GM03348 (cell line): ENCODE data around the gene VPS26C.

ENCODE experiments used
- DNase-seq: peaks from one replicate; pipeline ENCODE4 v3.0.0; 2012; ENCODE audit warnings: low spot score

The VPS26C gene

DNA sequence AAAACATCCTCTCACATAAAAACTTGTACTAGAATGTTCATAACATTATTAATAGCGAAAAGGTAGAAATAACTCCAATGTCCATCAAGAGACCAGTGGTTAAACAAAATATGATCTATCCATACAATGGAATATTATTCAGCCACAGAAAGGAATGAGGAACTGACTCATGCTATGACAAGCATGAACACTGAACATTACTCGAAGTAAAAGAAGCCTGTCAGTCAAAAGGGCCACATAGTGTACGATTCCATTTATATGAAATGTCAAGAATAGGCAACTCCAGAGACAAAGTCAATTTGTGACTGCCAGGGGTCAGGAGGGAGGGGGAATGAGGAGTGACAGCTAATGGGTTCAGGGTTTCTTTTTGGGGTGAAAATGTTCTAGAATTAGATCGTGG is 2.3 kb downstream of the VPS26C start:
- no peak for DNase-seq

DNA sequence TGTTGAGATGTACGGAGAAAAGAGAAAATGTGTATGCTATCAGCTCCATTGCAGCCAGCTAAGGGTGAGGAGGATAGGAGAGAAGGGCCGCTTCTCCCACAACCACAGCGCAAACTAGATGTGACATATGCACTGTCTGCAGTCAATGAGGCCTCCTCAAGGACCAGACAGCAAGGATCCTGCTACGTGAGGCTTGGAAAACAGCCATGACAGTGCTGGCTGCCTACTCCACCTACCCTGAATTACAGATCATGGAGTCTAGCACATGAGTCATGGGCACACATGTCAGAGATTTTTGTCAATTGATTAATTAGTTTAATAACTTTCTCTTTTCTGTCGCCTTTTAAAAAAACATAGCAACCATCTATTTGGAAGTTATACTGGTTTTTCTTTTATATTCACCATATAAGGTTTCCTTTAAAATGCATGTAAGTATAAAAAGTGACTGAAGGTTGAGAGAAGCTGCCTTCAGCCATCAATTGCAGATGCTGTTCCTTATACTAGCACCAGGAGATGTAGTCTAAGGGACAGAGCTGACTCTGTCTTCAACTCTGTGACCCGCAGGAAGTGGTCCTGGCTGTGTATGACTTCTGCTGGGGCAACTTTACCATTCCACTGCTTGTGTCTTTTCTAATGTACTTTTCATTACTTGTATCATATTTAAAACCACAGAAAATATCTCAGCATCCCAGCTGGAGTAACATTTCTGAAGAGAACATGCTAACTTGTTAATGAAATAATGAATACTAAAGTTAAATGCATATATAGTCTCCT is 3.1 kb downstream of the VPS26C start:
- peak; percentile 54 for DNase-seq

DNA sequence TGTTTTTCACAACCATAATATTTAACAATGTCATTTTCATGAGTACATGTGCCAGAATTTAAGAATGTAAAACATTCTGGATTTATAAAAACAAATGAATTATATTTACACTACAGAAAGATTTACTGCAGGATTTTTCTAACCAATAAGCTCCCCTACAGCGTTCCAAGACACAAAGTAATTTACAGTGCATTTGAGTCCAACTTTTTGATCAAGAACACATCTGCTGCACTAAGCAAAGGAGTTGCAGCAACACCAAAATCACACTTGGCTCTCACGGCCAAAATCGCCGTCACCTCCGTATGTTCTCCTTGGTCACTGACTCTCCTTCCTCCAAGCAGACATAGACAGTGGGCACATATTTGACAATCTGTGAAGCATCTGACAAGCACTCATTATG is 7.7 kb downstream of the VPS26C start:
- DNase-seq, result no peak

DNA sequence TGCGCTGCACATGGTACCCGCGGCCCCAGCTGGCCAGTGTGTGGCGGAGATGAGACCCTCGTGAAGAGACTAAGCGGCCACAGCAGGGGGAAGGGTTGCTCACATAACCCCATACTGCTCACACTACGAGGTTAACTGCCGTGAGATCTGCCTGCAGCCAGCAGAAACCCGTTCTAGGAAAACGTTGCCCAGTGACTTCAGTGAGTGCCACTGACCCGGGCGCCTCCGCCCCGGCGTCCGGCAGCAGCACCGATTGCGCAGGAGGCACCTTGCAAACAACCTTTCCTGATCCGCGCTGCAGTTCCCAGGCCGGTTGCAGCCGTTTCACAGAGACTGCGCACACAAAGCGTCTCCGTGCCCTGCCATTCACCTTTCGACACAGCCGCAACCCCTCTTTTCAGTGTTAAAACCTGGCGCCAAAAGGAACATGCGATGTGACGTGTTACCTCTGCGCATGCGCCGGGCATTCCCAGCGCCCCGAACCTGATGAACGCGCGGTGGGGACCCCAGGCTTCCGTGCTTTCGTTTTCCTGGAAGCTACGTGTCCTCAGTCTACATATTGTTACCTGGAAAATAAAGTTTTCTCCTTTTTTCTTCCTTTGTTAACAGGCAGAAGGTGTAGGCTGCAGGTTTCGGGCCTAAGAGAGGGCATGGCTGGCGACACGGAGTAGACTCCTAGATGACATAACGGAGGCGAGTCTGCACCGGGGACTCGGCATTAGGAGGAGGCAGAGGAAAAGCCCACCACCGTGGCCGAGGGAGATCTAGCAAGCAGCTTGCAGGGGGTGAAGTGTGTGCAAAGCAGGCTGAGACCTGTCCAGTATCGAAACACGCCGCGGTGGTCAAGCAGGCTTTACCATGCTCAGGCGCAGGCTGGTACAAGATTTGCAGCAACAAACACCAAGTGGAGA is 8.9 kb downstream of the VPS26C start:
- peak; percentile 59 for DNase-seq

DNA sequence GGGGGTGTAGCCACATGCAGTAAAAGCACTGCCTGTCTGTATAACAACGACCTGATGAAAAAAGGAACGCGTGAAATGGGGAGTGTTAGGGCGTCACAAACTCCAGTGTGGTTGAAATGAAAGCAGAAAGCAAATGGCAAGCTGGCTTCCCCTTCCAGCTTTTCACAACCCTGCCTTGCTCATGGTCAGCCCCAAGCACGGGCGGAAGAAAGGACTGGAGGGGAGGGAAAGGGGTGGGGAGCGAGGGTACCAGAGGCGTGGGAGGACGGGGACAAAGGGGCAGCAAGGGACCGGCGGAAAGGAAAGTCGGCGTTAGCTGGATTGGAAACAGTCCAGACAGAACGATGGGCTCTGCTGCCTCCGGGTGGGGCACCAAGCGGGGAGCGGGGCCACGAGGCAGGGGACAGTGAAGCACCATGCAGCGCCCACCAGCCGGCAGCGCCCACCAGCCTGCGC is 9.6 kb downstream of the VPS26C start:
- peak; percentile 42 for DNase-seq

DNA sequence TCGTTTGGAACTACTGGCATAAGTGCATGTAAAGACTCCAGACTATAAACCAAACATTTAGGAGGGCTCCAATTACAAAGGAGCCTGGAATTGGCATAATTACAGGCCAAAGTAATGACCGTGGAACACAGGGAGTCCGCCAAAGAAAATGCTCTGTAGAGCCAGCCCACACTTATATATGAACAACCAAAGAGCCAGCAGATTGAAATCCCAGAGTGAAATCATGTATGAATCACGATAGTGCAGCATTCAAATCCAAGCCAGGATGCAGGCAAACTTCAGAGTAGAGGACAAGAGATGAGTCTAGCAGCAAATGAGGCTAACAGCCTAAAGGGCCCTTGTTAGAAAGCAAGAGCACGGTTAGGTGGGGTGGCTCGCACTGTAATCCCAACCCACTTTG is 13.1 kb downstream of the VPS26C start:
- no peak for DNase-seq

DNA sequence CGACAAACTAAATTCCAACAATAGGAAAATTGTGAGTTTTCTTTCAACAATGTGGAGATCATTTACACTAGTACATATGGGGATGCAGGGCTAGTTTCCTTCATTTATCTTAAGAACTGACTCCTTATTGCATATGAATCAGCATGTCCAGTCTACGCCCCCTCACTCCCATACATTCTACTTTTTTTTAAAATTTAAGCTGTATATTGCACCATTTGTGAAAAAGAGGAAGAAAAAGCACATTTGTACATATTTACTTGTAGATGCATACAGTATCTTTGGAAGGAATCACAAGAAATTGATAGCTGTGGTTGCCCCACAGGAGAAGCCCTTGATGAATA is 15.9 kb downstream of the VPS26C start:
- no peak for DNase-seq

DNA sequence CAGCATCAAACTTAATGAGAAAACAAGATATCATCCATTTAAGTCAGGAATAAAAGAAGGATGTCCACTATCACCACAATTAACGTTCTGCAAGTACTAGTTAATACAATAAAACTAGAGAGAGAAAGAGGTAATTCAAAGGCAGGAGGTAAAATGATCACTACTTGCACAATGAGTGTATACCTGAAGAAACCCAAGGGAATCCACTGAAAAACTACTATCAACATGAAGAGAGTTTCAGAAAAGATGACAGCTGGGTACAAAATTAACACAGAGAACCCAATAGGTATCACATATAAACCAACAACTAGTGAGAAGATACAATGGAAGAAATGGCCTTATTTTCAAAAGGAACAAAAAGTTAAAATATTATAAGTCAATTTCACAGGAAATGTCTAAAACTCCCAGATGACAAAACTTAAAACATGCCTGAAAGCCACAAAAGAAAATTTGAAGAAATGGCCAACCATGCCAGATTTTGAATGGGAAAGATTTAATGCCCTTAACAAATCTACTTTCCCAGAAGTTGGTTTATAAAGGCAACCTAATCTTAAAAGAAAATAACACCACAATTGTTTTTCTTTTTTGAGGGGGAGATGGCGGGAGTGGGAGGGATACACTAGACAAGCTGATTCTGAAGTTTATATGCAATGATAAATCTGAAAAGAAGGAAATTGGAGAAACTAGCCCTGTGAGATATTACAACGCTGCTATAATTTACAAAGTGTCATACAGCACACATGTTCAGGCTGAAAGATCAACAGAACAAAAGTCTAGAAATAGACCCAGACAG is 17.8 kb downstream of the VPS26C start:
- no peak for DNase-seq

DNA sequence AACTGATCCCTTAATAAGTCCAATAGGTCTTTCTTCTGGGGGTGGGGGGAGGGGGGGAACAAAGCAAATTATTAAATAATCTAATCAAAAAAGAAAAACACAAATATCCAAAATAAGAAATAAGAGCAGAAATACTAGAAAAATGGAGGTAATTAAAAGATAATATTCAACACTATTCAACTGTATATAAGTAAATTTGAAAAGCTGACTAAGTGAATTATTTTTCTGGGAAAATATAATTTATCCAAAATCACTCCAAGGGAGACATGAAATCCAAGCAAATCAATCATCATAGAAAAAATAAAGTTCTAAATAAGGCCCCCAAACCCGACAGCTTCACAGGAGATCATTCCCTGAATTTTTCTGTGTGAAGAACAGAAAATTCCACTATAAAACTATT is 18.8 kb downstream of the VPS26C start:
- DNase-seq, result no peak

DNA sequence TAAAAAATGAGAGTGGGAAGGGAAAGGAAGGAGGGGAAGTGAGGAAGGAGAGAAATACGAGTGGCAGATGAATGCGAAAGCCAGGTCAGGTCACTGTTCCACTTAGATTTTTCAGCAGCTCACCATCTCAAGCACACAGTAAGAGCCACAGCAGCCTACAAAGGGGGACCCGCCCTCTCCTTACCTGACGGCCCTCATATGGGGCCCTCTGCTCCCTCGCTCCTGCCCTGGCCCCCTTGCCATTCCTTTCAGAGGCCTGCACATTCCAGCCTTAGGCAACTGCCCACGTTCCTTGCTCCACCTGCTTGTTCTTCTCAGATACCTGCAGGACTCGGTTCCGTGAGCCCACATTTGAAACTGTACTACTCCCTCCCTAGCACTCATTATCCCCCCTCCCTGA is 22.0 kb downstream of the VPS26C start:
- DNase-seq, result no peak

DNA sequence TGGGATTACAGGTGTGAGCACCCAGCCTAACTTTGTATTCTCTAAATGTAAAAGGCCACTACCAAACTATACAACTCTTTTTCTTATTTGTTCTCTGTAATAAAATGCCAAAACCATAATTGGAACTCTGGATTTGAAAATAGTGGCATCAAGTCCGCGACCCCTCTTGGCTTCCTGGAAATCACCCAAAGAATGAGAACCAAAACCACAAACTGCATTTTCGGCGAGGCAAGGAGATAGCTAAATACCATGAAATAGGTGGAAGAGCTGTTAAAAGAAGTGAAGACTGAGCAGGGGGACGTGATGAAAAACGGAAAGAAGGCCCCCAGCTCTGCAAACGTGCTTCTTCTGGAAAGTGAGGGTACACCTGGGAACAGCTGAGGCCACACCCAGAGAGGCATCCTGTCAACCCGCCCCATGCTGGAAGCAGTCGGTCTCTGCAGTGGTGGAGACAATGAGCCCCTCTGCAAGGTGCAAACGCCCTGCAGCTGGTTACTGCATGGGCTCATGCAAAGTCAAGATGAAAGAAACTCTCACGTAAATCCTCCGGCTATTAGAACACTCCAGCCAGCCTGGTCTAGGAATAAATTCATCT is 22.5 kb downstream of the VPS26C start:
- DNase-seq, result no peak

DNA sequence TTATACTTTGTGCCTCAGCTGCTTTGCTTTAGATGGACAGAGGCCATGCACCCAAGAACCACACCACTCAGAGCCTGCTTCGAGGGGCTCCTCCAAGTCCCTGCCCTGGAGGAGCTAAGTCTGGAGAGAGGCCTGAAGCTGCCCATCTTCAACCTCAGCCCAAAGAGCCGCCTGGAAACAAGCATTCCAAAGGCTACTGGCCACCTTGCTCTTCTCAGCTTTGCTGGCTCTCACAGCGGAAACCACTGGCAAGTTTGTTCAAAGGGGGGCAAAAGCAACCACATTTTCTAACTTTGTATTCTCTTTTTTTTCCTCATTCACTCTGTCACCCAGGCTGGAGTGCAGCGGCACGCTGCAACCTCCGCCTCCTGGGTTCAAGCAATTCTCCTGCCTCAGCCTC is 23.2 kb downstream of the VPS26C start:
- DNase-seq, result no peak

DNA sequence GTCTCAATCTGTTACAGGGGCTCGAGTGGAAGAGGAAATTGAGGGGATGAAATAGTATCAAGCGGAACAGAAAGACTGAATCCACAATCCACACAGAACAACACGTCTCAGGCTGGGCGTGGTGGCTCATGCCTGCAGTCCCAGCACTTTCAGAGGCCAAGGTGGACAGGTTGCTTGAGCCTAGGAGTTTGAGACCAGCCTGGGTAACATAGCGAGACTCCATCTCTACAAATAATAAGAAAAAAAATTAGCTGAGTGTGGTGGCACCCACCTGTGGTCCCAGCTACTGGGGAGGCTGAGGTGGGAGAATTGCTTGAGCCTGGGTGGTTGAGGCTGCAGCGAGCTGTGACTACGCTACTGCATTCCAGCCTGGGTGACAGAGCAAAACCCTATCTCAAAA is 25.7 kb downstream of the VPS26C start:
- DNase-seq, result no peak

DNA sequence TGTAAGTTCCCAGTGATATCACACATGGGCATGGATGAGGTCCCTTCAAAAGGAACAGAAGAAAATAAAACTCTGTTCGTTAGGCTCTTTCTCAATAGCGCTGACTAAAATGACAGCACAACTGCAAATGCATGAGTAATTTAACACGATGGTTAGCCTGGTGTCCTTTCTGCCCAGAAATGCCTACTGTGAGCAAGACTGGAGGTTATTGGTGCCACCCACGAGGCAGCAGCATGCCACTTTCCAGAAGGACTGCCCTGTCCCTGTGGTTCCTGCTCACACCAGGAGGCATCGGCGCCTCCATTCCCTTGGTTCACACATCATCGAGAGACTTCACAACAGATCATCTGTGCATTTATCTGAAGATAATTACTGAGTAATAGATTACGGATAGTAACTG is 26.2 kb downstream of the VPS26C start:
- no peak for DNase-seq

DNA sequence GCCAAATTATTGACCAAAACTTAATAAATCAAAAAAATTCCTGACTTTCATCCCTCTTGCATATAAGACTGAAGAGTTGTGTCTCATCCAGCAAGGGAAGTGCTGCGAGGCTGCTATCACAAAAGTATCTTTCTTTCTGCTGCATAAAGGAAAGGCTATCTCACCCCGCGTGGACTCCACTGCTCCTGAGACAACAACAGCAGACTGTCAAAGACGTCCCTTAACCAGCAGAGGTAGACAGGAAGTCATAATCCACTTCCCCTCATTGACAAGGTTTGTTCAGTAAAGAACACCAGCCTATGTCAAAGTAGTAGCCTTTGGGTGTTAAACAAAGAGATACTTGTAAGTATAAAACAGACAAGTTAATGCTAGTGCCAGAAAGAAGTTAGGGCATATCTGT is 29.4 kb downstream of the VPS26C start:
- no peak for DNase-seq

DNA sequence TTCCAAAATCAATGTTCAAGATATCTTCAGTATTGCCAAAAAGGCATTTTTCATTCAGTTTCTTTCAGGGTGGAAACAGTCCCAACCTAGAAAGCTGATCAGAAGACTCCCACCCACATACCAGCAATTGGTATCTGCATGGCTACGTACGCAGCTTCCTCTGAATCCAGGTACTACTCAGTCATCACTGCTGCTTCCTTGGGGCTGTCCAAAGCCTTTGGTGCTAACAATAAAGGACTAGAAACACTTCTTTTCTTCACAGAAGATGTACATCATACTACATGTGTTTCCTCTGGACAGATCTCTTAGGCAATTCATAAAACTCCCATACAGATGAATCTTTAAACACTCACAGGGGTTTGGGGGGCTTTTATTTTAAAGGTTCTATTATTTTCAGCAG is 29.8 kb downstream of the VPS26C start:
- DNase-seq, result no peak

DNA sequence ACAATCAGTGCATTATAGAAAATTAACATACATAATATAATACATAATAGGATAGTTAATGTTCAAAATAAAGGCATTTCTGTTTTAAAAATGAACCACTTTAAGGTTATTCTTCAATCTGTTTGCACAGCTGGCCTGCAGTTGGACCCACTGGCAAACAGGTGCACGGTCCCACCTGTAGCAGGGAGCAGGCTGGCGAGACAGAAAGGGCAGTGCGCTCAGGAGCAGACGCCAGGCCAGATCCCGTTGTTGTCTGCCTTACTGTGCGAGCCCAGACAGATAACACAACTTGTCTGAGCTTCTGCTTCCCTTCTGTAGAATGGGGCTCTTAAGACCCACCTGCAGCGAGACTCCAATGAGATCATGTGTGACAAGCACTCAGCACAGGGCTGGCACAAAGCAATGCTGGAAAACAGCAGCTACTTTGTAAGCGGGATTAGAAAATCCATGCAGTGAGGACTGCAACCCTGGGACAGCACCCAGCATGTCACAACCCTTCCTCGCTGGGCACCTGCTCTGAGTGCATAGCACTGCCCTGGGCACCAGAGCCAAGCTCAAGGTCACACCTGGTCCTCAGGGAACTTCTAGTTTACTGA is 33.5 kb downstream of the VPS26C start:
- DNase-seq, result no peak

DNA sequence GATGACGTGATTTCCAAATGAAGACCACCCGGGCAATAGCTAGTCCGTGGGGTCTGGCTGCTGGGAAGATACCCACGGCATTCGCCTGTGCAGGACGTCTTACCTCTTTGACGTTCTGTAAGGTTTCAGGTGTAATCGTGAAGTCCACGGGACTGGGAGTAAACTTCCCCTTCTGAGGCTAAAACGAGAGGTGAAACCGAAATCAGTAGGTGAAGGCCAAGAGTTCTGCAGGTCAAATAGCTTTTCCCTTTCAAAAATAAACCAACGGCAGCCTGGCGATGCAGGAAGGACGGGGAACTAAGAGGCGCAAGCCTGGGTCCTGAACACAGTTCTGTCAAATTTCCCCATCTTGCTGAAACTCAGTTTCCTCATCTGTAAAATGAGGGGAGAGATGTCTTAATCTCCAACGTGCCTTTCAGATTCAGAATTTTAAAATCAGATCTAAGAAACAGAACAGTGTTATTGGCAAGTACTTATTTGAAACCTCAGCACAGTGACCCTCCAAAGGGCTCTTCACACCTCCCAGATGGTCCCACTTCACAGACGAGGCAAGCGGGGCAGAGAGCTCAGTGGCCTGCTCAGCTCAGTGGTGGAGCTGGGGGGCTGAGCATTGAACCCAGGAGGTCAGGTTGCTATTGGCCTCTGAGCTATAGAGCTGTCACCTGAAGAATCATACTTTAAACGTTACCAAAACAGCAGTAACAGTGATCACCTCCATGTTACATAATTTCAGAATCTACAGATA is 34.7 kb downstream of the VPS26C start:
- no peak for DNase-seq

DNA sequence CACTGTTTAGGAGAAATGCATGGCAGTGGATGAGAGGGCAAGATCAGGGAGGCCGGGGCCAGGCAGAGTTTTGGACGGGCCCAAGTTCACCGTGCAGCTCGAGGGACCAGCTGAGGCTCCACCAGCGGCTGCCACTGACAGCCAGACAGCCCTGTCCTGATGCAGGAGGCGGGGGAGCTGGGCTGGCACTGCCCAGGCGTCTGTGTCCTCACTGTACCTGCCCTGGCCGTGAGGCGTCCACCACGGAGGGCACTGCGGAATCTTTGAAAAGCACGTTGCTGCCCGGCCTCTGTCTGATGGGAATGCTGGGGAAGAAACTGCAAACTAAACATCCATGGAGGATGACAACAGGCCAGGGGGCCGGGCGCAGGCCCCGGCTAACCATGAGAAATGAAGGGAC is 35.5 kb downstream of the VPS26C start:
- no peak for DNase-seq

DNA sequence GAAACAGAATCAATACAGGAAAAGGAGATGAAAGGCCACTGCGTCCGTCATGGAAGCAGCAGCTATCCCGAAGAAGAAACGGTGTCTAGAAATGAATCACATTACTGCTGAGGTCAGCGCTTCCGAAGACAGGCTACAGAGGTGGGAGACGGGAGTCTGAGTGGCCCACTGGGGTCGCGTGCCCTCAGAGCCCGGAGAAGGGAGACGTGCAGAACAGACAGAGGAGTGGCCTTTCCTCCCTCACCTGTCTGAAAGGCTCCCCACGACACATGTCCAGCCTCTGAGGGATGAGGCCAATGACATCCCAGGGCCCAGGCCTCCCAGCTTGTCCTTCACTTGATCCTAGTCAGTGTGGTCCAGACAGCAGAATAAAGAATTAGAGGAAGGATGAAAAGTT is 35.9 kb downstream of the VPS26C start:
- DNase-seq, result no peak

DNA sequence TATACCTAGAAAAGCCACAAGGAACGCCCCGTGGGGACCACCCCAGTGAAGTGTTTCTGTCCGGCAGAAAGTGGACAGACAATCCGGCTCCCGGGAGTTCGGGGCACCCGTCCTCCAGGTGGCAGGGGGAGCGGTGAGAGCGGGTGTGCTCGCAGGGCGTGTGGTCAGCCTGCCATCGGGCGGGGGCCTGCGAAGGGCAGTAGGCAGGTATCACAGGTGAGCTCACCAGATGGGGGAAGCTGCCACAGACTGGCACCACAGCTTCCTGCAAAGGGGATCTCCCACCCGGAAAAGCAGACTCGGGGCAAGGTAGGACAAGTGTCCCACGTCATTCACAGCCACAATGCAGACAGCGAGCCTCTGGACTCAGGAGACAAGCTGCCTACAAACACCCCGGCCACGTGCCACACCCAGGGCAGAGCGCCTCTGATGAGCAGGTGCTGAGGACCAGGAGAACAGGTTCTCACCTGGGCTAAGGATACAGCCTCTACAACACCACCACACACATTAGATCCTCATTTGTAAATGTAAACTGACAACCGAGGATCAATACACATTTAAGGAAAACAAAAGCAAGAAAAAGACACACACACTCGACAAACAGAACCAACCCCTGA is 36.4 kb downstream of the VPS26C start:
- no peak for DNase-seq
